NCI-H2196 (cell line): Measurements from ENCODE around the gene G6PD.
A peak's percentile ranks its signal among the peaks of the same experiment; 100 is the strongest.

ENCODE experiments used
- DNase-seq: peaks from one replicate; lab custom pipeline; 2025; ENCODE audit not compliant: unreplicated experiment; lab: John Stamatoyannopoulos, UW

Gene G6PD

DNA sequence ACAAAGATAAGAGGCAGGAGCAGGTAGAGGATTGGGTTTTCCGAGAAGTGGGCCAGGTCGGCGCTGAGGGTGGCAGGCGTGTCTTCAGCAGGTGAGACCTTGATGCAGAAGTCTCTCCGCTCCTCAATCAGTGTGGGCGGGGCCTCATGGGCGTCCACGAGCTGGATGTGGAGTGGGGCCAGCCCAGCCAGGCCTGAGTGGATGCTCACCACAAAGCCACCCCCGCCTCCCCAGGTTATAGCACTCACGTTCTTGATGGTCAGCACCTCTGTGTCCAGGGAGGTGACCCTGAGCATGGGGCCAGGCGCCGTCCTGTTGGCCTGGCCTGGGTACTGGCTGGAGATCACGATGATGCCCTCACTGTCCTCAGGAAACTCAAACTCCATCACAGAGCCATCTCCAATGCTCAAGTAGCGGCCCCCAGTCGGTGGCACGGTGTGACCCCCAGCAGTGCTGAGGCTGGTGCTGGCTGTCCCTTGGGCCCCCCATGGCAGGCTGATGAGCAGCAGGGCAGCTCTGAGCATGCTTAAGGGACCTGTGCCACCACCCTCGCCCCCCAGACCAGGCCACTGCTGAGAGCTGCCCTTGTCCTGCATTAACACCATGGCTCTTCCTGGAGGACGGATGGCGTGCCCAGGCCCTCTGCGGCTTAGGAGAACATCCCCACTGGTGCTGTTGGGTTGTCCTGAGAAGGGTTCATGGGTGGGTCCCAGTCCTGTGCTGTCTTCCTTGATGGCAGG is 58.1 kb downstream of the G6PD start:
- DNase-seq: no peak

DNA sequence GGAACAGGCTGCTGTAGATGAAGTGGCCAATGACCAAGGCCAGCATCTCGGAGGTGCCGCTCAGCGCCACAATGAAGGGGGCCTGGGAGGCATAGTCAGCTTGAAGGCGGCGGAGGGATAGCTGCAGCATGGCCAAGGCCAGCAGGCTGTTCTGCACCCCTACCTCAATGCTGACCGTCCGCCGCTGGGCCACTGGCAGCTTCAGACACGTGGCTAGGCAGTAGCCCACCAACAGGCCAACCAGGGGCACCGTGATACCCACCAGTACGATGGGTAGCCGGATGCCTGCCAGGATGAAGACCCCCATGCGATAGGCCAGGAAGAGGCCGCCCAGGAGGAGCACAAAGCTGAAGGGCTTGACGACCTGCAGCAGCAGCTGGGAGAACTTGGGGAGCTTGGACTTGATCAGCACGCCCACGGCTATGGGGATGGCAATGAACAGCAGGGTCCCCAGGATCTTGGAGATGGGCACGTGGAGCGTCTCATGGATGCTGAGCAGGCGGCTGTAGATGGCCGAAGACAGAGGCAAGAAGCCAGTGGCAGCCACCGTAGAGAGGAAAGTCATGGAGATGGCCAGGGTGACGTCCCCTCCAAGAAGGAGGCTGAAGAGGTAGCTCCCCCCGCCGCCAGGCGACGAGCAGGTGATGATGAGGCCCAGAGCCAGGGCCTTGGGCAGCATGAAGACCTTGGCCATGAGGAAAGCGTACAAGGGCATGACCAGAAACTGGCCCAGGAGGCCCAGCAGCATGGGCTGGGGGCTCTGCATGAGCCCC is 58.9 kb downstream of the G6PD start:
- DNase-seq: no peak

DNA sequence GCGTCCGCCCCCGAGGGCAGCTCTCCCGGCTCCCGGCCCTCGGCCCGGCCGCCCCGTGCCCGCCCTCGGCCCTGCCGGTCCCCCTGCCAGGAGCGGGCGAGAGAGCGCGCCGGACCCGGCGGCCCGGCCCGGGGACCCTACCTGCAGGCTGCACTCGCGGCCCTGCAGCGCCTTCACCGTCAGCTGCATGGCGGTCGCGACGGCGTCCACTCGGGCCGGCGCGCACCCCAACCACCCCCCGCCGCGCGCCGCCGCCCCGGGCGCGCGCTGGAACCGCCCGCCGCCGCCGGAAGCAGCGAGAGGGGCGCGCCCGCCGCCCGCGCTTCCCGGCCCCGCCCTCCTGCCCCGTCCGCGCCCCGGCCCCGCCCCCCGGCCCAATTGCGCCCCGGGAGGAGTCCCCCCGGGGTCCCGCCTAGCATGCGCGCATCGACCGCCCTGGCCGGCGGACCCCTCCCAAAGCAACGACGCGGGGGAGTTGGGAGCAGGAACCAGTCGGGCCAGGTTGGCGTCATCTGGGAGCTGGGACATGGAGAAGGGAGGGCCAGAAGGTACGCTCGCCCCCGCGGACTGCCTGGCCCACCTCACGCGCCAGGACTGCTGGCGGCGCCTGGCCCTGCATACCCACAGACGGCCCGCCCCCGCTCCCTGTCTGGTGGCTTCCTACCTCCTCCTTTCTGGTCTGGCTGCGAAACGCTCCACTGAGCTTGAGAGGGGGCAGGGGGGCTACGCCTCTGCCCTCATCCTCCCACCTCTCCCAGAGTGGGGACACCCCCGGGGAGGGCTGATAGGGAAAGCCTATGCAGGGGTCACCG is 60.0 kb downstream of the G6PD start, which contains the start of gene UBL4A:
TSS of gene UBL4A (minus strand) at position 220 of the 812 bp plus-strand sequence. CDS start at position 189, 31 bp downstream.
- peak; percentile 48 for DNase-seq

DNA sequence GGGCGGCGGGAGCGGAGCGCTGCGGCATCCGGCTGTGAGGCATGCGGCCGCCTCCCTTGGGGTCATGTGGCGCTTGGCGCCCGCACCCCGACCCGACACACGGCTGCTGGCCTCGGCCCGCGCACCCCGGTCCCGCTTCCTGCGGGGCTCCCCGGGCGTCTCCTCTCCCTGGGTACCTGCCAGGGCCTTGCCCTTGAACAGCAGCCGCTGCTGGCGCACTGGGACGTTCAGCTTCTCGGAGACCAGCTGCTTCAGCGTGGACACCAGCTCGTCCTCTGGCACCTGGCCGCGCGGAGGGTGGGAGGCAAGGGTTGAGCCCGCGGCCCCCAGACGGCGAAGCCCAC is 60.6 kb downstream of the G6PD start:
- no peak for DNase-seq

DNA sequence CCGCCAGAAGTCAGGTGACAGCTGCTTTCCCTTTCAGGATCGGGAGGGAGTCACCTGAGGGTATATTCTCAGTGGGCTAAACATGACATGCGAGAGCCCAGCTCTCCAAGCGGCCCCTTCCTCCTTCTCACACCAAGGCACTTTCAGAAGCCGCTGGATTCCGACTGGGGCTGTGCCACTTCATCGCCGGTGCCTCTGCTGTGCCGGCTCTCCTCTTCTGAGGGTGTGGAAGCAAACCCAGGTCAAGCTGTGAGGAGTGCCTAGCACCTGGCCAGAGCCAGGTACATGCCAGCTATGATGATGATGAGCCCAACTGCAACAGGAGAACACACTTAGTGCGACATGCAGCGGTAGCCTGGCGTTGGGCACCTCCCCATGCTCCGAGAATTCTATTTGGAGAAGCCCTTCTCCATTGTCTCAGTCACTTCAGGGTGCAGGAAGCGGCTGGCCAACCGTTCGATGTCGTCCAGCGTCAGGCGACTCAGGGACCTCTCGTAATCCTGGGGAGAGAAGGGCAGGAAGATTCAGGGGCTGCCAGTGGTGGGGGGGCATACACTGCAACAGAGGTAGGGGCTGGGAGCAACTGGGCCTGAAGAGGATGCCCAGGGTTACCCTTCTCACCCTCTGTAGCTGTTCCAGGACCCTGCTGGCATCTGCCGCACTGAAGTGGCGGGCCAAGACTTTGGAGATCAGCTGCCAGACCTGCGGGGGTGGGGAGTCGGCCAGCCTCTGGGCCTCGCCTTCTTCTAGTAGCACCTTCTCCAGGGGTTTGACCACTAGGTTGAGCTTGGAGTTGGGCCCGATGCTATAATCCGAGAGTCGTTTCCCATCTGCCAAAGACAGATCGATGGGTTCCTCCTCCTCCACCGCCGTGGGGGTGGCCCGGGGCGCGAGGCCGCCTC is 61.2 kb downstream of the G6PD start:
- no peak for DNase-seq

DNA sequence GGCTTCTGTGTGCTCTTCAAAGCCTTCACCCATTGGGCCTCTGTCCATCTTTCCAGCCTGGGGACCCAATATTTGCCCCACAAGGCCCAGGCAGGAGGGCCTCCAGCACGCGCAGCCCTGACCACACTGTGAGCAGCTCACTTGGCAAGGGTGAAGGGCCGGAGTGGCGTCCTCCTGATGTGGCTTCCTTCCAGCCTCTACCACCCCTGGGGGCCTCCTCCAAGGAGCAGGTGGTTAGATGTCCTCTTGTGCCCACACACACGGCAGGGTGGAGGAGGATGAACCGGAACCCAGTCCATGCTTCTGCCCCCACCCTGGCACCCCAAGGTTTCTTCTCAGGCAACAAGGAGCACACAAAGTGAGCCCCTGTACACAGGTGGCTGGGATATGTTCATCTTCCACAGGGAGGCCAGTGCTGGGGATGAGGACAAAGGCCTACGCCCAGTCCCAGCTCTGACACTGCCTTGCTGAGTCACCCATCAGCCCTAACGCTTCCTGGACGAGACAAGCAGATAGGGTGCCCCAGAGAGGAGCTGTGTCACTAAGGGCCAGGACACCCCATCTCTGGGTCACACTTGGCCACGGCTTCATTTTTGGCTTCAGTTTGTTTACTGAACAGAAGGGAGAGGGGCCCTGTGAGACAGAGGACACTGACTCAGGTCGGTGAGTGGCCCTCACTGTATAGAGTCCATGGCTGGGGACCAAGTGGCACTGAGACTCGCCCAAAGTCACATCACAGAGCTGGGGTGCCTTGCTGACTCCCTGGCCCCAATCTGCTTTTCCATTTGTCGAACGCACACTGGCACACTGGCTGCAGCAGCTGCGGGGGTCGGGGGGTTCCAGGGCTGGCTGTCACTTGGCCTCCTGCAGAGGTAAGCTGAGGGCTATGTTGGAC is 62.1 kb downstream of the G6PD start:
- DNase-seq: no peak

DNA sequence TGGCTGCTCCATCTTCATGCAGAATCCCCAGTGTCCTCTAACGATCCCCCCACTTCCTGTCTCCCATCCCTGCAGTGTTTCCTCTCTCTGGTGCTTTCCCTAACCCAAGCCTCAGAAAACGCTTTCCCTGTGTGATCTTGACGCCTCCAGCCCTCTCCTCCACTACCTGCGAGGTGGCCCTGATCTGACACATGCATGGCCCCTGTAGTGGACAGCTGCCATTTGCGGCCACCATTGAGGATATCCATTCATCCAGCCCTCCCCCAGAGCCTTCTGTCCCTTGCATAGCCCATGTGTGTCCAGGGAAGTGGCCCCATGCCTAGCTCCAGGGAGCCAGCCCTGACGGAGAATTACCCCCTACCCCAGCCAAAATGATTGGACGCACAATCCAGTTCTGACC is 63.3 kb downstream of the G6PD start:
- no peak for DNase-seq

DNA sequence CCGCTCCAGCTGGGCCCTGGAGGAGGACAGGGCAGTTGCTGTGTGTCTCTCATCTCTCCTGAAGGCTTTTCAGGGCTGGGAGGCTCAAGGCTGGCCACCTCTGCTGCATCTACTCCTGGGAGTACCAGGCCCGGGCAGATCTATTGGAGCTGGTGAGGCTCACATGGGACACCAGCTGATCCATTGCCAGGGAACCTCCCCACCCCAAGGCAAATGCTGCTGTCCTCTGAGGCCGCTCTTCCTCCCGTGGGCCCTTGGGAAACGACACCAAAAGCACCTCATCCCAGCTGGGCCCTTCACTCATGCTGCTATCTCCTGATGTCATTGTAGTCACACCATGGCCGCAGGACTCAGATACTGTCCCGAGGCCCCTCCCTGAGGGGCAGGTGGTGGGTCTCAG is 63.9 kb downstream of the G6PD start:
- DNase-seq: no peak

DNA sequence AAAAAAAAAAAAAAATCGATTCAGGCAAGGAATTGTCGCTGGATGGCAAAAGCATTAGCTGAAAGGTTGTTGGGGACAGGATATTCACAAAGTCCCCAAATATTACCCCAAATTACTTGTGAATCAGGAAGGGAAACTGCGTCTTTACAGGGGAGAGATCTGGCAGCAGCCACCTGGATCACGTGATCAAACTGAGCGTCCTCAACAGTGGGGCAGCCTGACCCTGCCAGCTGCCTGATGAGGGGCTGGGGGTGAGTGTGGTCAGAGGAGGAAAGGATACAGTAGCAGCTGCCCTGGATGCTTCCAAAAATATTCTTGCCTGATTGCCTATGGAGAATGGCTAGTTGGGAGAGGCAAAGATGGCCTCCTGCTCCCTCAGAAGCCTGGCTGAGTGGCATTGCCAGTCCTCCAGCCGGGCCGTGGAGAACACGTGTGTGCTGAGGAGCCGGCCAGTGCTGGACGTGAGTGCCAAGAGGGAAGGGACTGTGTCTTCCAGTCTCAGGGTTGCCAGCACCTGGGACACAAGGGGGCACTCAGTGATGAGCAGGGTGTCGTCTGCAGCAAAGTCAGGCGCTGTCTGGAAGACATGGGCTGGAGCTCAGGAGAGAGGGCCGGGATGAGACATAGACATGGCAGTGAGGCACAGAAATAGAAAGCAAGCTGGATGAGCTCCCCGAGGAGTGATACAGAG is 64.6 kb downstream of the G6PD start:
- DNase-seq: no peak
